Stimulated activated CD4-positive, alpha-beta T cell treated with anti-CD3 and anti-CD28 coated beads, Interleukin-12 subunit alpha, Interleukin-12 subunit beta, amount 100 ng/mL, for 48 hours (primary cell): ENCODE results near the gene DDX42.

Experiments used
- DNase-seq, 3 donors: peaks; one replicate each; pipeline ENCODE4 v3.0.0-alpha.2; 2020; ENCODE audit warnings: low read depth in 2 of 3, low spot score in 1 of 3

Gene DDX42

GRCh38 chr17:63774141-63774968, at the start of gene DDX42:
Gene DDX42, plus strand, starts transcription at chr17:63774170. Its CDS starts 12,880 bp downstream, at chr17:63787050.
- DNase-seq, result peak in 1 of 3 donors; percentile 89

GRCh38 chr17:63735691-63736090, 38.3 kb upstream of the DDX42 start:
- no peak for DNase-seq

- DNase-seq, result no peak
These were observed 33.4 kb upstream of the DDX42 start for GRCh38 chr17:63740464-63741142.

- DNase-seq, result no peak
These were observed 32.9 kb upstream of the DDX42 start for GRCh38 chr17:63741143-63741407.

- peak; percentile 97 to 100 (median 98) for DNase-seq
These were observed 32.4 kb upstream of the DDX42 start, which contains the start of gene STRADA for GRCh38 chr17:63741408-63742173. Gene STRADA, minus strand, starts transcription at chr17:63741799. Its CDS starts 13,430 bp downstream, at chr17:63728369.

- no peak for DNase-seq
These were observed 22.2 kb upstream of the DDX42 start for GRCh38 chr17:63751806-63752205.

- DNase-seq, result no peak
These were observed 21.3 kb upstream of the DDX42 start for GRCh38 chr17:63752707-63753106.

GRCh38 chr17:63753215-63753614, 20.8 kb upstream of the DDX42 start:
- DNase-seq, result no peak

GRCh38 chr17:63754046-63754445, 19.9 kb upstream of the DDX42 start:
- DNase-seq, result no peak

GRCh38 chr17:63758428-63758827, 15.5 kb upstream of the DDX42 start:
- DNase-seq, result no peak

- no peak for DNase-seq
These were observed 13.0 kb upstream of the DDX42 start for GRCh38 chr17:63760771-63761539.

- DNase-seq, result no peak
These were observed 11.6 kb upstream of the DDX42 start for GRCh38 chr17:63762161-63763078.

- no peak for DNase-seq
These were observed 9.3 kb upstream of the DDX42 start for GRCh38 chr17:63764716-63765115.

- no peak for DNase-seq
These were observed 7.2 kb upstream of the DDX42 start for GRCh38 chr17:63766754-63767153.

- no peak for DNase-seq
These were observed 5.5 kb upstream of the DDX42 start for GRCh38 chr17:63768433-63768832.

- no peak for DNase-seq
These were observed 1.1 kb upstream of the DDX42 start for GRCh38 chr17:63772801-63773271.

- peak; percentile 96 to 99 (median 97) for DNase-seq
These were observed 464 bp upstream of the DDX42 start, which contains the start of gene CCDC47 for GRCh38 chr17:63773272-63774140. Gene CCDC47, minus strand, starts transcription at chr17:63773597. Its CDS starts 7,422 bp downstream, at chr17:63766175.

- DNase-seq, result no peak
These were observed 947 bp downstream of the DDX42 start for GRCh38 chr17:63774969-63775265.

GRCh38 chr17:63775420-63775819, 1.4 kb downstream of the DDX42 start:
- no peak for DNase-seq
